H9 (cell line): ENCODE measurements around the gene ARHGEF25. TPM values are rescaled to one million over a fixed set of nuclear protein-coding genes. Genes with fewer than 3 reads are reported as not detected.

Experiments
- DNase-seq: peaks from one replicate; pipeline ENCODE4 v3.0.0-alpha.2; 2017
- H2AFZ ChIP-seq: one replicate; pipeline ENCODE4 v1.6.1; 2013; ENCODE audit warnings: mild to moderate bottlenecking, low read length, control low read depth, moderate library complexity
- H2AK5ac ChIP-seq: 2 replicates; pipeline ENCODE4 v1.6.1; 2013; ENCODE audit warnings: low read length, control low read depth, mixed read lengths; ENCODE audit not compliant: insufficient read length
- H2BK120ac ChIP-seq: one replicate; pipeline ENCODE4 v1.6.1; 2013; ENCODE audit warnings: low read depth, mild to moderate bottlenecking, low read length, control low read depth, inconsistent platforms; ENCODE audit not compliant: poor library complexity, severe bottlenecking
- H2BK12ac ChIP-seq: 2 replicates; pipeline ENCODE4 v1.6.1; 2013; ENCODE audit warnings: low read length, control low read depth, mixed read lengths, low read depth; ENCODE audit not compliant: insufficient read length
- H2BK15ac ChIP-seq: 2 replicates; pipeline ENCODE4 v1.6.1; 2013; ENCODE audit warnings: low read depth, low read length, control low read depth
- H2BK20ac ChIP-seq: one replicate; pipeline ENCODE4 v1.6.1; 2013; ENCODE audit warnings: low read depth, mild to moderate bottlenecking, low read length, control low read depth, inconsistent platforms; ENCODE audit not compliant: poor library complexity, severe bottlenecking
- H2BK5ac ChIP-seq: 2 replicates; pipeline ENCODE4 v1.6.1; 2013; ENCODE audit warnings: low read length, control low read depth, mixed read lengths; ENCODE audit not compliant: insufficient read length
- H3K14ac ChIP-seq: 2 replicates; pipeline ENCODE4 v1.6.1; 2013; ENCODE audit warnings: low read length, control low read depth; ENCODE audit not compliant: insufficient read depth
- H3K18ac ChIP-seq: 2 replicates; pipeline ENCODE4 v1.6.1; 2013; ENCODE audit warnings: low read depth, mild to moderate bottlenecking, mixed read lengths, low read length, control low read depth; ENCODE audit not compliant: insufficient read length
- H3K23ac ChIP-seq: 2 replicates; pipeline ENCODE4 v1.6.1; 2013; ENCODE audit warnings: low read length, control low read depth, mixed read lengths, low read depth; ENCODE audit not compliant: insufficient read length
- H3K23me2 ChIP-seq: 2 replicates; pipeline ENCODE4 v1.6.1; 2013; ENCODE audit warnings: low read depth, mild to moderate bottlenecking, mixed read lengths, low read length, control low read depth; ENCODE audit not compliant: insufficient read length, poor library complexity, severe bottlenecking
- H3K27ac ChIP-seq: 2 replicates; pipeline ENCODE4 v1.5.1; 2013; ENCODE audit warnings: low read length, control low read depth, mixed read lengths, low read depth; ENCODE audit not compliant: insufficient read length
- H3K27me3 ChIP-seq: 2 replicates; pipeline ENCODE4 v1.6.1; 2013; ENCODE audit warnings: low read length, control low read depth, inconsistent platforms; ENCODE audit not compliant: insufficient read depth
- H3K4ac ChIP-seq: 2 replicates; pipeline ENCODE4 v1.6.1; 2013; ENCODE audit warnings: low read depth, mild to moderate bottlenecking, control low read depth, inconsistent platforms, low read length, moderate library complexity
- H3K4me1 ChIP-seq: 2 replicates; pipeline ENCODE4 v1.6.1; 2013; ENCODE audit warnings: low read length, control low read depth, inconsistent platforms; ENCODE audit not compliant: insufficient read depth
- H3K4me2 ChIP-seq: 2 replicates; pipeline ENCODE4 v1.6.1; 2013; ENCODE audit warnings: low read length, control low read depth, mixed read lengths; ENCODE audit not compliant: insufficient read length, insufficient read depth
- H3K56ac ChIP-seq: 2 replicates; pipeline ENCODE4 v1.6.1; 2013; ENCODE audit warnings: low read depth, mild to moderate bottlenecking, mixed read lengths, low read length, control low read depth; ENCODE audit not compliant: insufficient read length
- H3K79me1 ChIP-seq: 2 replicates; pipeline ENCODE4 v1.6.1; 2013; ENCODE audit warnings: low read depth, mild to moderate bottlenecking, moderate library complexity, low read length, control low read depth, inconsistent platforms; ENCODE audit not compliant: insufficient read depth, poor library complexity, severe bottlenecking
- H3K79me2 ChIP-seq: 2 replicates; pipeline ENCODE4 v1.6.1; 2013; ENCODE audit warnings: low read length, control low read depth, inconsistent platforms; ENCODE audit not compliant: insufficient read depth
- H3K9ac ChIP-seq: 2 replicates; pipeline ENCODE4 v1.6.1; 2013; ENCODE audit warnings: low read length, control low read depth, mixed read lengths; ENCODE audit not compliant: insufficient read length; ENCODE audit errors: extremely low read depth
- H3K9me3 ChIP-seq: one replicate; pipeline ENCODE4 v1.6.1; 2013; ENCODE audit warnings: low read depth, low read length, inconsistent platforms; ENCODE audit not compliant: control insufficient read depth
- H3T11ph ChIP-seq: one replicate; pipeline ENCODE4 v1.6.1; 2013; ENCODE audit warnings: mild to moderate bottlenecking, low read length, control low read depth, inconsistent platforms
- H4K20me1 ChIP-seq: one replicate; pipeline ENCODE4 v1.6.1; 2013; ENCODE audit not compliant: control insufficient read depth, insufficient read length, insufficient read depth
- H4K5ac ChIP-seq: 2 replicates; pipeline ENCODE4 v1.6.1; 2013; ENCODE audit warnings: low read depth, mild to moderate bottlenecking, mixed read lengths, low read length, control low read depth; ENCODE audit not compliant: insufficient read length
- H4K8ac ChIP-seq: replicated peaks from 2 replicates; pipeline ENCODE4 v1.6.1; 2013; ENCODE audit warnings: low read length, control low read depth, mixed read lengths, low read depth; ENCODE audit not compliant: insufficient read length
- H4K91ac ChIP-seq: 2 replicates; pipeline ENCODE4 v1.6.1; 2013; ENCODE audit warnings: low read depth, mild to moderate bottlenecking, moderate library complexity, mixed read lengths, low read length, control low read depth; ENCODE audit not compliant: insufficient read length
- H3K27ac Mint-ChIP-seq, 3 experiments: 2 replicates in 2 of 3; 3 replicates in 1 of 3; pipeline ENCODE4 v1.8.0; 2020 to 2021; ENCODE audit warnings: mixed read lengths in 3 of 3, mild to moderate bottlenecking in 1 of 3, moderate library complexity in 1 of 3
- H3K27me3 Mint-ChIP-seq: 2 replicates; pipeline ENCODE4 v1.8.0; 2021; ENCODE audit warnings: low read depth, mild to moderate bottlenecking, moderate library complexity, mixed read lengths
- H3K36me3 Mint-ChIP-seq, 3 experiments: 2 replicates in 2 of 3; 3 replicates in 1 of 3; pipeline ENCODE4 v1.8.0; 2020 to 2021; ENCODE audit warnings: low read depth in 3 of 3, mixed read lengths in 3 of 3; ENCODE audit not compliant: insufficient read depth in 1 of 3
- H3K4me1 Mint-ChIP-seq, 2 experiments: 2 replicates each; pipeline ENCODE4 v1.8.0; 2020; ENCODE audit warnings: mixed read lengths in 2 of 2
- H3K4me3 Mint-ChIP-seq, 2 experiments: 2 replicates in 1 of 2; 3 replicates in 1 of 2; pipeline ENCODE4 v1.8.0; 2020 to 2021; ENCODE audit warnings: mild to moderate bottlenecking in 2 of 2, mixed read lengths in 2 of 2, moderate library complexity in 1 of 2
- H3K9me3 Mint-ChIP-seq, 2 experiments: 2 replicates in 1 of 2; 3 replicates in 1 of 2; pipeline ENCODE4 v1.8.0; 2020; ENCODE audit warnings: mild to moderate bottlenecking in 2 of 2, mixed read lengths in 2 of 2, moderate library complexity in 1 of 2
- CTCF ChIP-seq: fragments of 200-600 bp; sonication (generic); conservative IDR thresholded peaks from 3 replicates; pipeline ENCODE4 v1.8.0; 2021; ENCODE audit warnings: antibody characterized with exemption, mild to moderate bottlenecking
- WGBS: extraction: QIAGEN DNeasy Blood & Tissue Kit; methylation state at CpG from one replicate; pipeline ENCODE4 v1.1.7; 2013; ENCODE audit warnings: missing lambda C conversion rate, low lambda C conversion rate, mixed read lengths; ENCODE audit not compliant: insufficient read length; ENCODE audit errors: extremely low coverage; 5-methylcytosine and 5-hydroxymethylcytosine counted together
- total RNA-seq: library from RNA; stranded (reverse); gene quantifications from 2 replicates; pipeline ENCODE4 v1.2.1, GENCODE V29; 2021

ARHGEF25 gene
- total RNA-seq, 1 experiment from 2014 or later: 22.6 TPM

GRCh38 chr12:57581802-57582201 is 29.4 kb upstream of the ARHGEF25 start:
- Histone ChIP-seq H2AFZ (no peak overlapping the region), H2BK120ac (no peak overlapping the region), H3K4me2 (no peak overlapping the region), H3K9me3 (no peaks in the 10 kb centered on the region), H3K9ac (no peak overlapping the region), H2BK20ac (no peak overlapping the region), H2BK5ac (no peak overlapping the region), H4K8ac (no peak overlapping the region), H3K79me2 (no peaks in the 10 kb centered on the region), H3K56ac (no peak overlapping the region), H3K23me2 (no peaks in the 10 kb centered on the region), H2BK12ac (no peak overlapping the region), H3K23ac (no peak overlapping the region), H3K27me3 (no peaks in the 10 kb centered on the region), H3K18ac (no peak overlapping the region), H3K79me1 (no peaks in the 10 kb centered on the region), H4K91ac (no peak overlapping the region), H3K4ac (no peak overlapping the region), H2BK15ac (no peak overlapping the region), H3K27ac (no peak overlapping the region), H2AK5ac (no peak overlapping the region), H3K4me1 (no peaks in the 10 kb centered on the region), H3T11ph (no peak overlapping the region), H4K5ac (no peak overlapping the region), H4K20me1 (no peaks in the 10 kb centered on the region), H3K14ac (no peak overlapping the region)
- no peaks in the 10 kb centered on the region for H3K9me3 Mint-ChIP-seq
- H3K27ac Mint-ChIP-seq: no peak overlapping the region
- peaks cover 0 to 2% of the 10 kb centered on the region in 2 experiments; a peak in 1 of 4 replicates for H3K4me1 Mint-ChIP-seq
- no peaks in the 10 kb centered on the region for H3K27me3 Mint-ChIP-seq
- peaks cover 24 to 65% (median 49%) of the 10 kb centered on the region in 3 experiments for H3K36me3 Mint-ChIP-seq
- DNase-seq: no peak
- no peak for TF ChIP-seq CTCF
- H3K4me3 Mint-ChIP-seq: no peak overlapping the region
- WGBS: no CpG with 5 or more reads among the region's 1 CpG
